ENCODE results near the gene AQP12B. TPM values are rescaled to one million over a fixed set of nuclear protein-coding genes. Genes with fewer than 3 reads are reported as not detected.

The AQP12B gene
- total and polyA plus RNA-seq, 2 of the 13 experiments (the other 11 are each of a cell fraction or from before 2014, with no cell fraction given) = not detected

DNA sequence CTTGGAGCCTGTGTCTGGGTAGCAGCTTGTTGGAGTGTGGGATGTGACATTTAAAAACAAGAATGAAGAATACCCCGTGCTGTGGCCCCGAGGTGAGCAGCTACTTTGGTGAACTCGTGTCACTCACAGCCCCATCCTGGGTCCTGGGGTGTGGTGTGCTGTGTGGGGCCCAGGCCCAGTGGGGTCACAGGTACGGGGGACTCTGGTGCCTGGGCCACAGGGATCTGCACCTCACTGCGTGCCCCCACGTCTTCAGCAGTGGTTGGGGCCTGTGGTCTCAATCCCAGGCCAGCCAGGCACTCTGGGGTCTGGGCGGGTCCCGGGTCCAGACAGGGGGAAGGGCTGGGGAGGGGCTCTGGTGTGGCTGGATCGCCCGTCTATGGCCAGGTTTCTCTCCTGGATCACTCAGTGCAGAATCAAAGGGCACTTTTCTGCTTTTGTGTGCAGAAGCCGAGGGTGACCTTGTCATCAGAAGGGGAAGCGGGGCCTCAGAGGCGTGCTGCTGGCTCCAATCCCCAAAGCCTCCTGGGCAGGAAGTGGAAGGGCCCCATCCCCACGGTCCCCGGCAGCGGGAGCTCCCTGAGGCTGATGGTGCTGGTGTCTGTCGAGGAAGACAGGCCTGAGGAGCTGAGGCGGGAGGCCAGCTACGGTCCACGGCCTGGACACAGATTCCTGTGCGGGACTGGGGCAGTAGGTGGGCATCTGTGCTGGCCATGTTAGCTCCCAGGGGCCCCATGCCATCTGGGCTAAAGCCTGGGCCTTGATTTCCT, 56.0 kb downstream of the AQP12B start (continued):
- 0 out of 2 replicates have a peak, but pooled peaks have one; percentile 38 for TF ChIP-seq ZNF564 (CRISPR knock-in tag; IDR thresholded peaks at IDR 0.05)
- TF ChIP-seq ZNF616 (CRISPR knock-in tag; IDR thresholded peaks at IDR 0.05; ENCODE audit: low read depth) = no peak
- no peak for TF ChIP-seq FOXK1 (CRISPR knock-in tag; IDR thresholded peaks at IDR 0.05; ENCODE audit: borderline replicate concordance, low read depth)
- peak; percentile 97 for TF ChIP-seq REPIN1 (CRISPR knock-in tag; IDR thresholded peaks at IDR 0.05; ENCODE audit: borderline replicate concordance, low read depth)
- TF ChIP-seq, protein P1, sequence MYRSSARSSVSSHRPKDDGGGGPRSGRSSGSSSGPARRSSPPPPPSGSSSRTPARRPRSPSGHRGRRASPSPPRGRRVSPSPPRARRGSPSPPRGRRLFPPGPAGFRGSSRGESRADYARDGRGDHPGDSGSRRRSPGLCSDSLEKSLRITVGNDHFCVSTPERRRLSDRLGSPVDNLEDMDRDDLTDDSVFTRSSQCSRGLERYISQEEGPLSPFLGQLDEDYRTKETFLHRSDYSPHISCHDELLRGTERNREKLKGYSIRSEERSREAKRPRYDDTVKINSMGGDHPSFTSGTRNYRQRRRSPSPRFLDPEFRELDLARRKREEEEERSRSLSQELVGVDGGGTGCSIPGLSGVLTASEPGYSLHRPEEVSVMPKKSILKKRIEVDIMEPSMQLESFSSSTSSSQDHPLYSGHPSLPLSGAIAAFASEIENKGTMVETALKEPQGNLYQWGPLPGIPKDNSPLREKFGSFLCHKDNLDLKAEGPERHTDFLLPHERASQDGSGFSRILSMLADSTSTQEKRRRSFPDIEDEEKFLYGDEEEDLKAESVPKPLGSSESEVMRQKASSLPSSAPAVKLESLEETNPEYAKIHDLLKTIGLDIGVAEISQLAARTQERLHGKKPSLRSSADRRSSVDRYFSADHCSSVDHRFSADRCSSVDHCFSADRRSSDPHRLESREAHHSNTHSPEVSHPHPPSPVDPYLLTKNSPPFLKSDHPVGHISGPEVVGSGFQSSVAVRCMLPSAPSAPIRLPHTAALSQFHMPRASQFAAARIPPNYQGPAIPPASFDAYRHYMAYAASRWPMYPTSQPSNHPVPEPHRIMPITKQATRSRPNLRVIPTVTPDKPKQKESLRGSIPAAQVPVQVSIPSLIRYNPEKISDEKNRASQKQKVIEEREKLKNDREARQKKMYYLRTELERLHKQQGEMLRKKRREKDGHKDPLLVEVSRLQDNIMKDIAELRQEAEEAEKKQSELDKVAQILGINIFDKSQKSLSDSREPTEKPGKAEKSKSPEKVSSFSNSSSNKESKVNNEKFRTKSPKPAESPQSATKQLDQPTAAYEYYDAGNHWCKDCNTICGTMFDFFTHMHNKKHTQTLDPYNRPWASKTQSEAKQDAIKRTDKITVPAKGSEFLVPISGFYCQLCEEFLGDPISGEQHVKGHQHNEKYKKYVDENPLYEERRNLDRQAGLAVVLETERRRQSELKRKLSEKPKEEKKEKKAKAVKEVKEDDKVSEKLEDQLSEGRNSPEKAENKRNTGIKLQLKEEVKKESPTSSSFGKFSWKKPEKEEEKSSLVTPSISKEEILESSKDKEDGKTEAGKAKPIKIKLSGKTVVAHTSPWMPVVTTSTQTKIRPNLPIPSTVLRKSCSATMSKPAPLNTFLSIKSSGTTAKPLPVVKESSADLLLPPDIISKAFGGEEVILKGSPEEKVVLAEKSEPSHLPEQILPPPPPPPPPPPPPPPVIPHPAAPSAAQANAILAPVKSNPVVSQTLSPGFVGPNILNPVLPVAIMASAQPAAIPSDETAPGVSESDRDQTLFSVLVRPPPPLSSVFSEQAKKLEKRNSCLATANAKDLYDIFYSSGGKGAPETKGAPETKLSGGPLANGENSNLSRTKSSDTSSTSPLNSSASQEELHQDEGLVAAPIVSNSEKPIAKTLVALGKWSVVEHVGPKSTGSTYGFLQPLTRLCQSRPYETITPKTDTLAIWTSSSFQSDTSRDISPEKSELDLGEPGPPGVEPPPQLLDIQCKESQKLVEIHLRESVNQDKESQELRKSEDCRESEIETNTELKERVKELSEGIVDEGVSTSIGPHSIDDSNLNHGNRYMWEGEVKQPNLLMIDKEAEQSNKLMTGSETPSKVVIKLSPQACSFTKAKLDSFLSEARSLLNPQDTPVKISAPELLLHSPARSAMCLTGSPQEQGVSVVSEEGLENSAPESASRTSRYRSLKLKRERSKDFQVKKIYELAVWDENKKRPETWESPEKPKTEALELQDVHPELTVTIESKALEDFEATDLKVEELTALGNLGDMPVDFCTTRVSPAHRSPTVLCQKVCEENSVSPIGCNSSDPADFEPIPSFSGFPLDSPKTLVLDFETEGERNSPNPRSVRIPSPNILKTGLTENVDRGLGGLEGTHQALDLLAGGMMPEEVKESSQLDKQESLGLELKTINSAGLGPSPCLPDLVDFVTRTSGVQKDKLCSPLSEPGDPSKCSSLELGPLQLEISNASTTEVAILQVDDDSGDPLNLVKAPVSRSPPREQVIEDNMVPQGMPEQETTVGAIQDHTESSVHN (CRISPR knock-in tag; IDR thresholded peaks at IDR 0.05) = peak; percentile 42; the same call in 1 of the 2 replicates
- no peak for TF ChIP-seq MAFF (IDR thresholded peaks at IDR 0.05; ENCODE audit: low read depth, low read length)
- TF ChIP-seq, protein P2, sequence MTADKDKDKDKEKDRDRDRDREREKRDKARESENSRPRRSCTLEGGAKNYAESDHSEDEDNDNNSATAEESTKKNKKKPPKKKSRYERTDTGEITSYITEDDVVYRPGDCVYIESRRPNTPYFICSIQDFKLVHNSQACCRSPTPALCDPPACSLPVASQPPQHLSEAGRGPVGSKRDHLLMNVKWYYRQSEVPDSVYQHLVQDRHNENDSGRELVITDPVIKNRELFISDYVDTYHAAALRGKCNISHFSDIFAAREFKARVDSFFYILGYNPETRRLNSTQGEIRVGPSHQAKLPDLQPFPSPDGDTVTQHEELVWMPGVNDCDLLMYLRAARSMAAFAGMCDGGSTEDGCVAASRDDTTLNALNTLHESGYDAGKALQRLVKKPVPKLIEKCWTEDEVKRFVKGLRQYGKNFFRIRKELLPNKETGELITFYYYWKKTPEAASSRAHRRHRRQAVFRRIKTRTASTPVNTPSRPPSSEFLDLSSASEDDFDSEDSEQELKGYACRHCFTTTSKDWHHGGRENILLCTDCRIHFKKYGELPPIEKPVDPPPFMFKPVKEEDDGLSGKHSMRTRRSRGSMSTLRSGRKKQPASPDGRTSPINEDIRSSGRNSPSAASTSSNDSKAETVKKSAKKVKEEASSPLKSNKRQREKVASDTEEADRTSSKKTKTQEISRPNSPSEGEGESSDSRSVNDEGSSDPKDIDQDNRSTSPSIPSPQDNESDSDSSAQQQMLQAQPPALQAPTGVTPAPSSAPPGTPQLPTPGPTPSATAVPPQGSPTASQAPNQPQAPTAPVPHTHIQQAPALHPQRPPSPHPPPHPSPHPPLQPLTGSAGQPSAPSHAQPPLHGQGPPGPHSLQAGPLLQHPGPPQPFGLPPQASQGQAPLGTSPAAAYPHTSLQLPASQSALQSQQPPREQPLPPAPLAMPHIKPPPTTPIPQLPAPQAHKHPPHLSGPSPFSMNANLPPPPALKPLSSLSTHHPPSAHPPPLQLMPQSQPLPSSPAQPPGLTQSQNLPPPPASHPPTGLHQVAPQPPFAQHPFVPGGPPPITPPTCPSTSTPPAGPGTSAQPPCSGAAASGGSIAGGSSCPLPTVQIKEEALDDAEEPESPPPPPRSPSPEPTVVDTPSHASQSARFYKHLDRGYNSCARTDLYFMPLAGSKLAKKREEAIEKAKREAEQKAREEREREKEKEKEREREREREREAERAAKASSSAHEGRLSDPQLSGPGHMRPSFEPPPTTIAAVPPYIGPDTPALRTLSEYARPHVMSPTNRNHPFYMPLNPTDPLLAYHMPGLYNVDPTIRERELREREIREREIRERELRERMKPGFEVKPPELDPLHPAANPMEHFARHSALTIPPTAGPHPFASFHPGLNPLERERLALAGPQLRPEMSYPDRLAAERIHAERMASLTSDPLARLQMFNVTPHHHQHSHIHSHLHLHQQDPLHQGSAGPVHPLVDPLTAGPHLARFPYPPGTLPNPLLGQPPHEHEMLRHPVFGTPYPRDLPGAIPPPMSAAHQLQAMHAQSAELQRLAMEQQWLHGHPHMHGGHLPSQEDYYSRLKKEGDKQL (CRISPR knock-in tag; IDR thresholded peaks at IDR 0.05; ENCODE audit: low read depth) = 0 out of 2 replicates have a peak, but pooled peaks have one; percentile 28
- peak; percentile 92 for TF ChIP-seq ELF3 (CRISPR knock-in tag; IDR thresholded peaks at IDR 0.05)
- peak; percentile 58; the same call in 1 of the 2 replicates for TF ChIP-seq NCOA2 (CRISPR knock-in tag; IDR thresholded peaks at IDR 0.05)
- TF ChIP-seq, protein P3, sequence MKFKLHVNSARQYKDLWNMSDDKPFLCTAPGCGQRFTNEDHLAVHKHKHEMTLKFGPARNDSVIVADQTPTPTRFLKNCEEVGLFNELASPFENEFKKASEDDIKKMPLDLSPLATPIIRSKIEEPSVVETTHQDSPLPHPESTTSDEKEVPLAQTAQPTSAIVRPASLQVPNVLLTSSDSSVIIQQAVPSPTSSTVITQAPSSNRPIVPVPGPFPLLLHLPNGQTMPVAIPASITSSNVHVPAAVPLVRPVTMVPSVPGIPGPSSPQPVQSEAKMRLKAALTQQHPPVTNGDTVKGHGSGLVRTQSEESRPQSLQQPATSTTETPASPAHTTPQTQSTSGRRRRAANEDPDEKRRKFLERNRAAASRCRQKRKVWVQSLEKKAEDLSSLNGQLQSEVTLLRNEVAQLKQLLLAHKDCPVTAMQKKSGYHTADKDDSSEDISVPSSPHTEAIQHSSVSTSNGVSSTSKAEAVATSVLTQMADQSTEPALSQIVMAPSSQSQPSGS (CRISPR knock-in tag; IDR thresholded peaks at IDR 0.05) = peak; percentile 76; the same call in 1 of the 2 replicates
- TF ChIP-seq, protein P4, sequence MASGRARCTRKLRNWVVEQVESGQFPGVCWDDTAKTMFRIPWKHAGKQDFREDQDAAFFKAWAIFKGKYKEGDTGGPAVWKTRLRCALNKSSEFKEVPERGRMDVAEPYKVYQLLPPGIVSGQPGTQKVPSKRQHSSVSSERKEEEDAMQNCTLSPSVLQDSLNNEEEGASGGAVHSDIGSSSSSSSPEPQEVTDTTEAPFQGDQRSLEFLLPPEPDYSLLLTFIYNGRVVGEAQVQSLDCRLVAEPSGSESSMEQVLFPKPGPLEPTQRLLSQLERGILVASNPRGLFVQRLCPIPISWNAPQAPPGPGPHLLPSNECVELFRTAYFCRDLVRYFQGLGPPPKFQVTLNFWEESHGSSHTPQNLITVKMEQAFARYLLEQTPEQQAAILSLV (CRISPR knock-in tag; IDR thresholded peaks at IDR 0.05; ENCODE audit: borderline replicate concordance) = peak; percentile 56; the same call in 1 of the 2 replicates
- no peak for TF ChIP-seq ZNF7 (CRISPR knock-in tag; IDR thresholded peaks at IDR 0.05)

Measured in HepG2 (cell line).